Measurements from ENCODE around the gene IFT27.
A peak's percentile ranks its signal among the peaks of the same experiment; 100 is the strongest.

Gene IFT27

DNA sequence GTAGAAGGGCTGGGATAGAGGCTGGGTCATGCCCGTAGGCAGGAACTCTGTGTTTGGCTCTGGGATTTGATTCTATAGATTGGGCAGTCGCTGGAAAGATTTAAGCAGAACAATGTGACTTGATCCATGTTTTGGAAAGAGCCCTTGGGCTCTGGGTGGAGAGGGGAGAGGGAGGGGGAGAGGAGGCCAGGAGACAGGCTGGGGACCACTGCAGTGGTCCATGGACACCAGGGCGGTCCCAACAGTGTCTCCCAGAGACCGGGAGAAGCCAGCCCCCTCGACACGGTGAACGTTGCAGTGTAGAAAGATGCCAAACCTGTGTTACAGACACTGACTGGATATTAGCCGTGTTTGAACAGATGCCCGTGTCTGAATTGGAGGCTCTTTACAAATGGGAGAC is 21.5 kb upstream of the IFT27 start:
- DNase-seq (ENCODE audit: low read depth, low spot score), result no peak

DNA sequence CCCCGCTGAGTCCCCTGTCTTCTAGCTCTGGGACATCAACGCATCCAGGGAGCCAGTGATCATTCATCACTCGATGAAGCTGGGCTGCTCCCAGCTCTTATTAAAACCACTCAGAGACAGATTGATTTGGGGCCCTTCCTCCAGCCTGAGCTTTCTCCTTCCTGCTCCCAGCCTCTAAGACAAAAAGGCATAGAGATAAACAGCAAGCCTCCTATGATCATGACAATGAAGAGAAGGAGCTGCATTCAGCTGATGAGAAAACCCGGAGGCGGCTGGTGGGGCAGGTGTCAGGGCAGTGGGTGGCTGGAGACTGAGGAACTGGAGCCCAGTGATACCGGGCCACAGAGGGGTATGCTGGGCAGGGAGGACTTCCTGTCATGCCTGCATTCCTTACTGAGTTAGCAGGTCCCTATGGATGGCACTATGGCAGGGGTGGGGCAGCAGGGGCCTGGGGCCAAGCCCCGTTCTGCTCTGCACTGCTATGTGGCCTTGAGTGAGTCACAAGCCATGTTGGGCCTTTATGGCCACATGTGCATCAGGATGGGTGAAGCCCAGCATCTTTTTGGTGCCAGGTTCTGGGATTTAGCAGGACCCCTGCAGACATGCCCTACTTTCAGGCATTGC is 20.7 kb upstream of the IFT27 start:
- DNase-seq (ENCODE audit: low read depth, low spot score), result no peak

- no peak for DNase-seq (ENCODE audit: low read depth, low spot score)
These were observed 19.7 kb upstream of the IFT27 start for GRCh38 chr22:36795633-36796032.

DNA sequence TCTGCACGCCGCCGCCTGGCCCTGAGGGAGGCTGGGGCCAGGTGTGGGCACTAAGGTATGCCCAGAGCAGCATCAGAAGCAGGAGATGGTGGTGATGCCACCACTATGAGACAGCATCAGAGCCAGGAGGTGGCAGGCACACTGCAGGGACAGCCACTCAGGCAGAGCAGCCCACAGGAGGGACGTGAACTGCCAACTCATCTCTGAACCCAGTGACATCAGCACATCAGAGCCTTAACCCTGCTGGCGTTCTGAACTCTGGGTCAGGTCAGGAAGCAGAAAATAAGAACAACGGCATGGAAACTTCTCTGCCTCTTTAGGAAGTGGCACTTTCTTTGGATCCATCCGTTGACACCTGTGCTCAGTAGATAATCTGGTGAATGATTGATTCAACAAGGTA is 14.7 kb upstream of the IFT27 start:
- no peak for DNase-seq (ENCODE audit: low read depth, low spot score)

DNA sequence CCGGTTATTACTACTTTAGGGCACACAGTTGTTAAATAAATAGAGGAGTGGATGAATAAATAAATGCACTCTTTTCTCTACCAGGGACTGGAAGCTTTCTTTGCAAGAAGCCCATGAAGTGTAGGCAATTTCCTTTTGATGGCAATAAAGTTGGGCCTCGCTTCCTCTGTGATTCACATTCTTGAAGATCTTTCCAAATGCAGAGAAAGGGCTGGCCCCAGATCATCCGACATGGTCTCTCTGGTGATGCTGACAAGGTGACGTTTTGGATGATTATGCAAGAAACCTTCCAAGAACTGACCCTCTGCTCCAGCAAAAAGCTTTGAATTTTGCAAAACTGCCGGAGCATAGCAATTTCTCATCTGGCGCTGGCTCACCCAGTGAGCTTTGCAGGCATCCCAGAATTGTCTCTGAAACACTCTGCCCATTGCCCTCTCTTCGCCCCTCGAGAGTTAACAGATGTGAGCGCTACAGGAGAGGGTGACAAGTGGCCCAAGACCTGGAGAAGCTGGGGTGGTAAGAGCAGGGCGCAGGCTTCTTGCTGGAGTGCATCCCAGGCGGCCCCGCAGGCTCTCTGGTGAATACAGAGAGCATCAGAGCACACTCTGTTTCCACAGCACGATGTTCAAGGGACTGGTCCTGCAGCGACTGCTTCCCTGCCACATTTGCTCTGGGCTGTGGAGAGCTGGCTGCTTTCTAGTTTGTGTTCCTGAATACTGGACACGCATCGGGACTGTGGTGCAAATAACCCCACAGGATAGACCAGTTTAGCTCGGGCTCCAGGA is 11.5 kb upstream of the IFT27 start:
- no peak for DNase-seq (ENCODE audit: low read depth, low spot score)

GRCh38 chr22:36783743-36784142 is 7.8 kb upstream of the IFT27 start:
- DNase-seq (ENCODE audit: low read depth, low spot score), result no peak

GRCh38 chr22:36781656-36782627 is 6.0 kb upstream of the IFT27 start:
- peak; percentile 80 for DNase-seq (ENCODE audit: low read depth, low spot score)

DNA sequence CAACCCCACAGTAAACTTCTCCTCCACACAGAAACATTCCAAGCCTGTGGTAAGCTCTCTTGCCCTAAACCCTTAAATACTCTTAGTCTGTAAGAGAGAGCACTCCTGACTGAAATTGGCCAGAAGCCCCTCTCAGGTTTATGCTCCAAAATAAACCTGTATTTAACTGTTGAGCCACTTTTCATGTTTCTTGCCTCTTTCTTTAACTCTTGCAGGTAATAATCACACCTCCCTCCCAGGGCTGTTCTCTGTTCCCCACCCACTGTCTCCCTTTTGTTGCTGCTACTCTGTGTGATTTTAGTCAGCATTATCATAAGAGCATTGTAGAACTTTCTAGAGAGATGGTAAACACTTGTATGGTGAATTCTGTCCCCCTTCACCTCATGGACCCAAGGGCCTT is 2.1 kb upstream of the IFT27 start:
- no peak for DNase-seq (ENCODE audit: low read depth, low spot score)

- no peak for DNase-seq (ENCODE audit: low read depth, low spot score)
These were observed 803 bp upstream of the IFT27 start for GRCh38 chr22:36776722-36777121.

DNA sequence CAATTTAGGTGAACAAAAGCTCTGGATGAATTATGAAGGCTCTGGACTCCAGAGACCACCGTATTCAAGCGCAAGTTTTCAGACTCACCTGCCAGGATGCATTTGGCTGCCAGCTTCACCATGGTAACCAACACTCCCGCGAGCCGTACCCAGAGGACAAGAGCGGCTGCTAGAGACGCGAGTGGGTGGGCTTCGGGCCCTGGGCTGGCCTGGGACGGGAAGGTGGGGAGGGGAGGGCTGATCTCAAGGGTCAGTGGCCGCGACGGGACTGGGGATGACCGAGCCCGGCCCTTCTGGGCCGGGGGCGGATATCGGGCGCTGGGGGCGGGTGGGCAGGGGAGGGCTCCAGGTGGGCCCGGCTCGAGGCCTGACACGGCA is 344 bp downstream of the IFT27 start:
- DNase-seq (ENCODE audit: low read depth, low spot score), result no peak

DNA sequence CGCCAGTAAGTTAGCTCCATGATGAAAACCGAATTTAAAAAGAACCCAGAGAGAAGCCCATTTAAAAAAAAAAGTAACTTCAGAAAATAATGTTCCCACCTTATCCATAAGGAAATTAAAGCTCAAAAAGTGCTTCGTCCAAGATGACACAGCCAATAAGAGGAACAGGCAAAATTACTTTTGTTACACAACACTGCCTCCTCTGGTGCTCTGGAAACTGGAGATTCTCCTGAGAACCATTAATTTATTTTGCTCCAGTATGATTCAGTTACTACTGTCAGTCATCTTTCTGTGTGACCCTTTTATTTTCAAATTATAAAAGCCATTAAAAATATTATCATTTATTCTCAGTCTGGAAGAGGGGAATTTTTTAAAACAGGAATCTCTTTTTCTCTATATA is 2.0 kb downstream of the IFT27 start:
- DNase-seq (ENCODE audit: low read depth, low spot score), result no peak

DNA sequence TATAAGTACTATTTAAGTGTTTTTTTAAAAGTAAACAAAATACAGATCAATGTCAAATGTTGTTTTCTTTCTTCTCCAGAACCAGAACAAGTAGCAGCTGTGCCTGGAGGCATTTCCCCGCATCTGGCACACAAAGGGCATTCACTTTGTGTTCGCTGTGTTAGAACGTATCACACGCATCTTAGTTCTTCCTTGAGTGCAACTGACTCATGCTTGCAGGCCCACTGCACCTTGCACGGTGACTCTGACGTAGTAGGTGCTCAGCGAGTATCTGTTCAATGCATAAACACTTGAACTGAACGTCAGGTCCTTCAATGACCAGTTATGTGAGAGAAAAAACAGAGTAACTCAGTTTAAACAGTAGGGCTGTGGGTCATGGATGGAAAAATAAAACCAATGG is 3.5 kb downstream of the IFT27 start:
- DNase-seq (ENCODE audit: low read depth, low spot score), result no peak

DNA sequence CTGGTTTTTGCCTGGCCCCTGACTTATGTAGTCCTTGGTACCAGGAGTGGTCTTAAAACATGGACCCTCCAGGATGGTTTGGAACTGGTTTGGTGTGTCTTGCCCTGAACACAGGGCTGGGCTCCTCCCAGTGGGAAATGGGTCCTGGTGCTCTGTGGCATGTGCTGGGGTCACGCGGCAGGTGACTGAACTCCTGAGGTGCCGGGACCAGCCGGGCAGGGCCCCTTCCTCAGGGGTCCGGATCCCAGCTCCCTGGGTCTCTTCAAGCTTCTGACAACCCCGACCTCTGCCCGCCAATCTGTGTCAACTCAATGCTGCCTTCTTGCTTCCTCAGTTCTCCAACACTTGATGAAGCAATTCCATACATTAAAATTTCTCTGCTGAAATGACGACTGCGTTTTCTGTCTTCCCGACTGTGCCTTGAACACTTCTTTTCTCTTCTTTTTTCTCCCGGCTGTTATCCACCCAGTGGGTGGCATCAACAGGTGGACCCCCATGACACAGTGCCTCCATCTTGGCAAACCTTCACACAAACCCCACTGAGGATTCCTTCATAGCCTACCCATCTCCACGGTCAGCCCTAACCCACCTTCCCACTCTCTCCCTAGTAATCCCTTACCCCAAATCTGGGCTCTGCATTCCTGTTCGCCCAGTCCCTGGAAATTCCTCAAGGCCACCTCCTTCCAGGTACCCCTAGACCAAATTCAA is 4.4 kb downstream of the IFT27 start:
- DNase-seq (ENCODE audit: low read depth, low spot score), result no peak

- DNase-seq (ENCODE audit: low read depth, low spot score), result no peak
These were observed 5.2 kb downstream of the IFT27 start for GRCh38 chr22:36770513-36771231.

DNA sequence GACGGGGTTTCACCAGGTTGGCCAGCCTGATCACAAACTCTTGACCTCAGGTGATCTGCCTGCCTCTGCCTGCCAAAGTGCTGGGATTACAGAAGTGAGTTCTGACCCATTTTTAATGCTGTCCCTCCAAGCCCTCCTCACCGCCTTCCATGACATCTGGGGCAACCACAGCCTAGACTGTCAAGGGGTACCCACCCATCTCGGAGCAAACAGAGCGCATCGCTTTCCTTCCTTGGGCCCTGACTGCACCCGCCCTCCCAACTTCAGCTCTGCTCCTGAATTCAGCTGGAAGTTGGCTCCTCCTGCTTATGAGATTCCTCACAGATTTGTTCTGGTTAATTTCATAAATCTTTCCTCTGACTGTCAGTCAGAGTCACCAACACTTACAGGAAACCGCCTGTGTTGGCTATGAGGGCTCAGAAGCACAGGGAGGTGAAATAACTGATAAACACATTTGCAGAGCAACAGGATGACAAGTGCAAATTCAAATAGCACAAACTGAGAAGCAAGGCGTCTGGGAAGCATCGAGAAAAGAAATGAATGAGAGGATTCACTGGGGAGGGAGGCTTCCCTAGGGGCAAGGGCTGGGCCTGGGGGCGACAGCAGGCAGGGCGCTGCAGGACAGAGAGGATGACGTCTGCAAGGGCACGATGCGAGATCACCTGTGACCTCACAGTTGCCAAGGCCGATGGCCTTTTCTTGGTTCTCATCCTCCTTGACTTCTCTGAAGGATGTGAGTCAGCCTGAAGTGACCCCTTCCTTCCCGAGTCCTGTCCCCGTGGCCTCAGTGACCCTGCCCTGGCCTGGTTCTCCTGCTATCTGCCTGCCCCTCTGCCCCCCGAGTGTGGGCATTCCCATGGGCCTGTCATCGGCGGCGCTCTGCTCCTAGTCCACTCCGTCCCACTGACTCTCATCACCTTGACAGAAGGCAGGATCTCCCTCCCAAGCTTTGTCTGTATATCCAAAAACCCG is 6.1 kb downstream of the IFT27 start:
- no peak for DNase-seq (ENCODE audit: low read depth, low spot score)

DNA sequence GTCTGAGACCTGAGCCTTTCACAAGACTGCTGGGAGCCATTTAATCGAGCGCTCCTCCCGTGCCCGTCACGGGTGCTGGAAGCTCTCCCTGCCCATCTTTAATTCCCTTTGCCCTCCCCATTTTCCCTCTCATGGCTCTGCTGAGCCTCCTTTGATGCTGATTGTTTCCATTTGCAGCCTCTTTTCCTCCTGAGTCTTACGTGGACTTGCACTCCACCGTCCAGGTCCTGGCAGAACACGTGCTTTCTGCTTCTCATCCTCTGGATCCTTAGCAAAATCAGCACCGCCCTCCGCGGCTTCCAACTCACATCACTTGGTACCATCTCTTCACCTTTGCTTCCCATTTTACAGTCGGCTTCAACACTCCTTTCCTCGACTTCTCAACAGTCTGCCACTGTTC is 7.3 kb downstream of the IFT27 start:
- DNase-seq (ENCODE audit: low read depth, low spot score), result no peak

GRCh38 chr22:36768141-36768540 is 7.8 kb downstream of the IFT27 start:
- no peak for DNase-seq (ENCODE audit: low read depth, low spot score)

DNA sequence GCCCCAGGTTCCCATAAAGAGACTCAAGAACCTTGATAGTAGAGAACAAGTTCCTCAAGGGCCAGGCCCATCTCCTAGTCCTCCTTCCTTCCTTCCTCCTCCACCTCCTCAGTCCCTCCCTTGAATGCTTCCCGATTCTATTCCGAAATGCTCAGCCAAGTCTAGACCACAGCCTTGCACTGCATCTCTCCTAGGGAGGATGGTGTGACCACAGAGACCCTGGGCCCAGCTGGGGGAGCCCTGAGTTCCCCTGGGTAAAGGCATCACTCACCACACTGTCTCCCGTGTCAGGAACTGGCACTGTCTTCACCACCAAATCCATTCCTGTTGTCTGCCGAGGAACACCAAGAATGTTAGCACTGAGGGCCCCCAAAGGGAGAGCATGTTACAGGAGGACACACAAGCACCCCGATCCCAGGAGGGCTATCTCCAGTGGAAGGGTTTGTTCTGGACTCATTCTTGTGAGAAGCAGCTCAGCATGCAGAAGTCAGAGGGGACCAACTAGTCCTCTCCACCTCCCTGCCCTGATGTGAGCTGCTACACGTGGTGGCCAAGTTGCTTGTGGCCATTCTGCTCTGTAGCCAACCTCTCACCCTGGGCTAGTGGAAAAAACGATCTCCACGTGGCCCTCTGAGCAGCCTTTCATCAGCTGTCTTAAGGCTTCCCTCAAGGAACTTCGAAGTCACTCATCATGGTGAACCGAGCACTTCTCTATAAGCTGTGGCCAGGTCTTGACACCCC is 8.7 kb downstream of the IFT27 start:
- no peak for DNase-seq (ENCODE audit: low read depth, low spot score)

GRCh38 chr22:36765943-36766450 is 9.9 kb downstream of the IFT27 start:
- no peak for DNase-seq (ENCODE audit: low read depth, low spot score)
